ENCODE data around the gene STOML2.

- TF ChIP-seq CTCF (optimal IDR thresholded peaks at IDR 0.05 in 1 of 3, IDR thresholded peaks at IDR 0.05 in 1 of 3, conservative IDR thresholded peaks at IDR 0.05 in 1 of 3; ENCODE audit: extremely low read depth in 1 of 3, insufficient read depth in 2 of 3, low read length in 3 of 3) (no peak), EZH2 (IDR thresholded peaks at IDR 0.05; ENCODE audit: low read length) (no peak)
Measured at GRCh38 chr9:35105571-35106342, 2.8 kb upstream of the STOML2 start.
